Sigmoid colon (tissue), 7 donors: ENCODE data around the gene SKI. TPM values are rescaled to one million over a fixed set of nuclear protein-coding genes. Genes with fewer than 3 reads are reported as not detected.

Source experiments
- DNase-seq: peaks from one replicate; pipeline ENCODE4 v3.0.0-alpha.2; 2019
- H3K27ac ChIP-seq, 4 donors: fragments of 200-600 bp; sonication (generic); one replicate each; pipeline ENCODE4 v1.5.1; 2016 to 2019; ENCODE audit warnings: mild to moderate bottlenecking in 1 of 4
- H3K27me3 ChIP-seq, 3 donors: fragments of 200-600 bp; sonication (generic); one replicate each; pipeline ENCODE4 v1.5.1; 2019; ENCODE audit warnings: mild to moderate bottlenecking in 1 of 3
- H3K36me3 ChIP-seq, 4 donors: fragments of 200-600 bp; sonication (generic); one replicate each; pipeline ENCODE4 v1.5.1; 2016 to 2019
- H3K4me1 ChIP-seq, 4 donors: fragments of 200-600 bp; sonication (generic); one replicate each; pipeline ENCODE4 v1.5.1; 2017 to 2019
- H3K4me3 ChIP-seq, 4 donors: fragments of 200-600 bp; sonication (generic); one replicate each; pipeline ENCODE4 v1.5.1; 2017 to 2019; ENCODE audit warnings: mild to moderate bottlenecking in 2 of 4, moderate library complexity in 1 of 4
- H3K9me3 ChIP-seq, 4 donors: fragments of 200-600 bp in 3 of 4; sonication (generic) in 3 of 4; one replicate each; pipeline versions ENCODE4 v1.5.1 to v1.6.1; 2013 to 2019
- EP300 ChIP-seq, 4 donors: sonication (generic); formaldehyde crosslinking; IDR thresholded peaks; one replicate each; pipeline ENCODE4 v1.6.1; 2017; ENCODE audit warnings: antibody characterized with exemption in 4 of 4
- POLR2A ChIP-seq, 2 donors: fragments of 450-650 bp; IDR thresholded peaks; one replicate each; pipeline ENCODE4 v1.6.1; 2016; ENCODE audit warnings: antibody characterized with exemption in 2 of 2, mild to moderate bottlenecking in 2 of 2, moderate library complexity in 2 of 2
- POLR2AphosphoS5 ChIP-seq, 4 donors: sonication (generic); formaldehyde crosslinking; IDR thresholded peaks; one replicate each; pipeline ENCODE4 v1.6.1; 2017; ENCODE audit warnings: antibody characterized with exemption in 4 of 4
- WGBS, 2 donors: extraction: QIAGEN DNeasy Blood & Tissue Kit; methylation state at CpG; one replicate each; pipeline ENCODE4 v1.1.7; 2013; 5-methylcytosine and 5-hydroxymethylcytosine counted together
- intact Hi-C: fragments of 100-400 bp; cut with DNase I; formaldehyde crosslinking; loops from one replicate; pipeline ENCODE4 v1.15.1; 2023
- polyA plus RNA-seq, 3 donors: library from polyadenylated mRNA; stranded (reverse); fragments of 200-250 nt; gene quantifications; one replicate each; pipeline ENCODE4 v1.2.3, GENCODE V29; 2013
- total RNA-seq, 4 donors: library from RNA; depleted of rRNA; stranded (reverse); fragments of >200 nt; gene quantifications; one replicate each; pipeline ENCODE4 v1.1.0, GENCODE V29; 2016
- TF ChIP-seq, protein P1 (sequence below), 4 experiments: fragments of 450-650 bp in 3 of 4; fragments of 200-600 bp in 1 of 4; IDR thresholded peaks; one replicate each; pipeline ENCODE4 v1.5.1; 2016 to 2019; ENCODE audit warnings: antibody characterized with exemption in 4 of 4, mild to moderate bottlenecking in 3 of 4, moderate library complexity in 2 of 4
- donor health status: healthy with polysubstance abuse.
- donor health status: Bipolar disorder and iron deficiency.
- donor health status: healthy.

Gene SKI
- total and polyA plus RNA-seq, 7 donors: 5.8 to 50.4 (median 19.3) TPM

DNA sequence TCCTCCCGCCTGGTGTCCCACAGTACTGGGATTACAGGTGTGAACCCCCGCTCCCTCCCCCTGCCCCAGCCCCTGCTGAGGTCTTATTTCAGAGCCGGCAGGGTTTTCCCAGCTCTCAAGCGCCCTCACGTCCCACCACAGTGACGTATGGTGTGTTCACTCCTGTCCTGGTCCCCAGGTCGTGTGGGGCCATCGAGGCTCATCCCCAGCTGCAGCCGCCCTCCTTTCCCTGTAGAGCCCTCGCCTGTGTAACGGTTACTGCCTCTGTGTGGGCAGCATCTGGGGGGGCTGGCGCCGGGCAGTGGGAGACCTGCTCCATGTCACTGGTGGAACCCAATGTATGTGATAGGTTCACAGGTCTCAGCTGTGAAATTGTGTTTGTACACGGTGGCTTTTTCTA is 23.2 kb downstream of the SKI start:
- H3K27me3 ChIP-seq: no peaks in the 10 kb centered on the region
- H3K9me3 ChIP-seq: peaks cover 0 to 6% (median 0%) of the 10 kb centered on the region in 4 donors
- DNase-seq: no peak
- no peak overlapping the region for H3K4me3 ChIP-seq
- intact Hi-C loops: no loop called here
- WGBS, 2 donors: 89 to 92% methylated on average over 14 of the region's 14 CpGs
- TF ChIP-seq, protein P1, sequence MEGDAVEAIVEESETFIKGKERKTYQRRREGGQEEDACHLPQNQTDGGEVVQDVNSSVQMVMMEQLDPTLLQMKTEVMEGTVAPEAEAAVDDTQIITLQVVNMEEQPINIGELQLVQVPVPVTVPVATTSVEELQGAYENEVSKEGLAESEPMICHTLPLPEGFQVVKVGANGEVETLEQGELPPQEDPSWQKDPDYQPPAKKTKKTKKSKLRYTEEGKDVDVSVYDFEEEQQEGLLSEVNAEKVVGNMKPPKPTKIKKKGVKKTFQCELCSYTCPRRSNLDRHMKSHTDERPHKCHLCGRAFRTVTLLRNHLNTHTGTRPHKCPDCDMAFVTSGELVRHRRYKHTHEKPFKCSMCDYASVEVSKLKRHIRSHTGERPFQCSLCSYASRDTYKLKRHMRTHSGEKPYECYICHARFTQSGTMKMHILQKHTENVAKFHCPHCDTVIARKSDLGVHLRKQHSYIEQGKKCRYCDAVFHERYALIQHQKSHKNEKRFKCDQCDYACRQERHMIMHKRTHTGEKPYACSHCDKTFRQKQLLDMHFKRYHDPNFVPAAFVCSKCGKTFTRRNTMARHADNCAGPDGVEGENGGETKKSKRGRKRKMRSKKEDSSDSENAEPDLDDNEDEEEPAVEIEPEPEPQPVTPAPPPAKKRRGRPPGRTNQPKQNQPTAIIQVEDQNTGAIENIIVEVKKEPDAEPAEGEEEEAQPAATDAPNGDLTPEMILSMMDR (IDR thresholded peaks at IDR 0.05): no peak
- TF ChIP-seq POLR2A (IDR thresholded peaks at IDR 0.05): no peak
- peaks cover 0 to 10% (median 0%) of the 10 kb centered on the region in 4 donors for H3K36me3 ChIP-seq
- H3K4me1 ChIP-seq: peaks cover 0 to 99% (median 92%) of the 10 kb centered on the region in 4 donors
- H3K27ac ChIP-seq: peak overlapping the region in 3 of 4 donors; percentile 6 to 69 (median 44)

DNA sequence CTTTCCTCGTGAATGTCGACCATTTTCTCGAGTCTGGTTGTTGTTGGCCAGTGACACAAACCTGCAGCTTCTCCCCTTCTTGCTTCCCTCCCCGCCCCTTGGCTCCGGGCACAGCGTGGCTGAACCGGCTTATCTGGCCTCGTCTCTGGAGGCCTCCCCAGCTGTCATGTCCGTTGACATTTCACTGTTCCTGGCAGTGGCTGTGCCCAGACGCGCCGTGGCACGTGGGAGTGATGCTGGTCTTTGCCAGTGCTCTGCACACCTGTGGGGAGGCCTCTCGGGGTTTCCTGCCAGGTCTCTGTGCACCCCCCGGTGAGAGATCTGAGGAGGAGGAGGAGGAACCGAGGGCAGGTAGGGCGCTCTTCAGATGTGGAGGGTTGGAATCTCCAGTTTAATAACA is 23.7 kb downstream of the SKI start:
- Histone ChIP-seq H3K27me3 (no peaks in the 10 kb centered on the region), H3K4me3 (no peak overlapping the region), H3K9me3 (peaks cover 0 to 6% (median 0%) of the 10 kb centered on the region in 4 donors), H3K27ac (peak overlapping the region in 3 of 4 donors; percentile 6 to 69 (median 44)), H3K36me3 (peaks cover 0 to 10% (median 0%) of the 10 kb centered on the region in 4 donors), H3K4me1 (peaks cover 0 to 99% (median 92%) of the 10 kb centered on the region in 4 donors)
- WGBS, 2 donors: 66 to 70% methylated on average over 17 of the region's 17 CpGs
- no peak for DNase-seq
- TF ChIP-seq POLR2AphosphoS5 (IDR thresholded peaks at IDR 0.05) (peak in 2 of 4 donors; percentile 36 to 44), EP300 (IDR thresholded peaks at IDR 0.05) (no peak)
- intact Hi-C loops: no loop called here

DNA sequence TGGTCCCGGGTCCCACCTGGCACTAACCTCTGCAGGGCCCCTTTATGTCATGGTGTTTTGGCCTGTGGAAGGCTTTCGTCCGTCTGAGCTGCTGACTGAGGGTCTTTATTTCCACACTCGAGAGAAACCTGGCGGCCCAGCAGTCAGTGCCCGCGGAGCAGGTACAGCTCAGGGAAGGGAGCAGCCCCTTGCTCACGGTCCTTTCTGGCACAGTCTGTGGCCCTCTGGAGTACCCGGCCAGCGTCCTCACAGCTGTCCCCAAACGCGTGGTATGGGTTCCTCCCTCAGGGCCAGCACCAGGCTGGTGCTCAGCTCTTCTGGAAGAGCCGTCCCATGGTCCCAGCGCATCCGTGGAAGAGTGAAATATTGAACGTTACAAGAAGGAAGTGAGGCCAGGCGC is 24.3 kb downstream of the SKI start:
- WGBS, 2 donors: 94% methylated on average over 17 of the region's 17 CpGs
- no peak for TF ChIP-seq EP300 (IDR thresholded peaks at IDR 0.05)
- TF ChIP-seq, protein P1 (IDR thresholded peaks at IDR 0.05): no peak
- no peak for TF ChIP-seq POLR2A (IDR thresholded peaks at IDR 0.05)
- no peak for TF ChIP-seq POLR2AphosphoS5 (IDR thresholded peaks at IDR 0.05)
- no peak for DNase-seq
- Histone ChIP-seq H3K4me3 (no peak overlapping the region), H3K9me3 (peaks cover 0 to 6% (median 0%) of the 10 kb centered on the region in 4 donors), H3K4me1 (peaks cover 0 to 99% (median 92%) of the 10 kb centered on the region in 4 donors), H3K27ac (peak overlapping the region in 2 of 4 donors; percentile 44 to 69), H3K27me3 (no peaks in the 10 kb centered on the region), H3K36me3 (peaks cover 0 to 10% (median 0%) of the 10 kb centered on the region in 4 donors)
- intact Hi-C loops: no loop called here

DNA sequence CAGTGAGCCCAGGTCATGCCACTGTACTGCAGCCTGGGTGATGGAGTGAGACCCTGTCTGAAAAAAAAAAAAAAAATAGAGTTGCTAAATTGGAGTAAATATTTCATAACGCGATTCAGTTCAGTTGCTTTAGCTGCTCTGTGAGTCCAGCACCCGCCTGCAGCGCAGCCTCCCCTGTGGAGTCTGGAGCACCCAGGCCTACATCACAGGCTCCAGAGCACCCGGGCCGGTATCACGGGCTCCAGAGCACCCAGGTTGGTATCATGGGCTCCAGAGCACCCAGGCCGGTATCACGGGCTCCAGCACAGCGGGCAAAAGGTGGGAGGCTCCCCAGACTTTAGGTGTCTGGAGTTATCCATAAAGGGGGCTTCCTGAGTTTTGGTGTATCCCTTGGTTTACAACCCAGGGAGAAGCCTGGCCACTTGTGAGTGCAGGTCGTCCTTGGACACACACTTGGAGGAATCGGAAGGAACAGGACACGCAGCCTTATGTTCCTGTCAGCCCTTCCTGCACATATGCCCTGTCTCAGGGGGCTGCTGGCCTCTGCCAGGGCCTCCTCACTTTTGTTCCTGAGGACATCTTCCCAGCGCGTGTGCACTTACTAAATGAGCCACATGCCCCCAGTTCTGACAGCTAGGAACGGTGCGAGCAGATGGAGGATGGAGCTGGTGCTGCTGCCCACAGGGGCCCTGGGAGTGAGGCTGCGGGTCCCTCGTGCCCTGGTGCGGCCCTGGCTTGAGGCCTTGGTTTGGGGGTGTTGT is 25.1 kb downstream of the SKI start:
- WGBS, 2 donors: 94 to 96% methylated on average over 20 of the region's 20 CpGs
- intact Hi-C loops: no loop called here
- peaks cover 0 to 6% (median 0%) of the 10 kb centered on the region in 4 donors for H3K9me3 ChIP-seq
- TF ChIP-seq POLR2A (IDR thresholded peaks at IDR 0.05): no peak
- TF ChIP-seq, protein P1 (IDR thresholded peaks at IDR 0.05): no peak
- no peak for TF ChIP-seq POLR2AphosphoS5 (IDR thresholded peaks at IDR 0.05)
- TF ChIP-seq EP300 (IDR thresholded peaks at IDR 0.05): no peak
- H3K27me3 ChIP-seq: no peaks in the 10 kb centered on the region
- no peak overlapping the region for H3K27ac ChIP-seq
- H3K4me3 ChIP-seq: no peak overlapping the region
- peaks cover 0 to 99% (median 92%) of the 10 kb centered on the region in 4 donors for H3K4me1 ChIP-seq
- DNase-seq: no peak
- peaks cover 0 to 10% (median 0%) of the 10 kb centered on the region in 4 donors for H3K36me3 ChIP-seq

DNA sequence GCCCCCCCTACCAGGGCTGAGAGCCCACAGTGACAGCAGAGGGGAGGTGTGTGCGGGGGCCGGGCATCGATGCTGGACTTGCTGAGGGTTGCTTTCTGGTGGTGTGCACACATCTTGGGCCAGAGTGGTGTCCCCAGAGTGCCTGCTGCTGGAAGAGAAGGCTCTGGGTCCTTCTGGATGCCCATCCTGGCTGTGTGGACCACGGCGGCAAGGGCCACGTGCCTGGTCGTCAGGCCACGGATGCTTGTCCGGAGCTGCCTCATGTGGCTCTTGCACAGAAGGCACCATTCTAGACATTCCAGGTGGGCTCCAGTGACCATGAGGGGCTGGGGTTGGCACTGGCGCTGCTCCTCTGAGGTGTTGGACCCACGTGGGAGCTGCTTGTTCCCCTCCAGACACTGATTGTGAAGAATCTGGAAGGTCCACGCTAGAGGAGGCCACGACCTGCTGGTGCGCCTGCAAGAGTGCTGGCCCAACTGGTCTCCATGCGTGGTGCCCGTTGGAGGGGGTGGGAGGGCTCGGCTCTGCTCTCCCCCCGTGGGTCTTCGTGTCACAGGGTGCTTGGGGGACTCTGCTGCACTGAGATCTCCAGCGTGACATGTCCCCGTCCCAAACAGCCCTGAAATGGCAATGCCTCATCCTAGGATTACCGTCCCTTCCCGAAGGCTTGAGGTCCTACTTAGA is 25.8 kb downstream of the SKI start:
- H3K36me3 ChIP-seq: peaks cover 0 to 10% (median 0%) of the 10 kb centered on the region in 4 donors
- no peaks in the 10 kb centered on the region for H3K27me3 ChIP-seq
- intact Hi-C loops: no loop called here
- 96 to 97% methylated on average over 23 of the region's 23 CpGs for WGBS, 2 donors
- peaks cover 0 to 99% (median 92%) of the 10 kb centered on the region in 4 donors for H3K4me1 ChIP-seq
- DNase-seq: no peak
- no peak for TF ChIP-seq EP300 (IDR thresholded peaks at IDR 0.05)
- no peak for TF ChIP-seq POLR2AphosphoS5 (IDR thresholded peaks at IDR 0.05)
- no peak for TF ChIP-seq POLR2A (IDR thresholded peaks at IDR 0.05)
- TF ChIP-seq, protein P1 (IDR thresholded peaks at IDR 0.05): no peak
- H3K27ac ChIP-seq: peak overlapping the region in 1 of 4 donors; percentile 74
- no peak overlapping the region for H3K4me3 ChIP-seq
- peaks cover 0 to 6% (median 0%) of the 10 kb centered on the region in 4 donors for H3K9me3 ChIP-seq
